Measurements from ENCODE around the gene HEATR5B.

DNA sequence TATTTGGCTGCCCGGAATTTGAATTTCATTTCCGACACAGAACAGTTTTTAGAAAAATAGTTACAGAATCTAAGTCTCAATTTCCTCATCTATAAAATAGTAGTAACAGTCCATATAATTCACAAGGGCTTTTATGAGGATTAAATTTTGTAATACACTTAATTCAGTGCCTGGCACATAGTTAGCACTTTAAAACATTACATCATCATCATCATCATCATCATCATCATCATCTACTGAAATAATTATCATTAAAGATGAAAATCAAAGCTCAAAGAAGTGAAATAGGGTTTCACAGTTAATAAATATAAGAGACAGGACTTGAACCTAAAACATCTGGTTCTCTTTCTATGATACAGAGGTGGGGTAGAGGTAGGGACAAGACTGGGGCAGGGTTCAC, 13.2 kb downstream of the HEATR5B start:
- TF ChIP-seq, protein P1, sequence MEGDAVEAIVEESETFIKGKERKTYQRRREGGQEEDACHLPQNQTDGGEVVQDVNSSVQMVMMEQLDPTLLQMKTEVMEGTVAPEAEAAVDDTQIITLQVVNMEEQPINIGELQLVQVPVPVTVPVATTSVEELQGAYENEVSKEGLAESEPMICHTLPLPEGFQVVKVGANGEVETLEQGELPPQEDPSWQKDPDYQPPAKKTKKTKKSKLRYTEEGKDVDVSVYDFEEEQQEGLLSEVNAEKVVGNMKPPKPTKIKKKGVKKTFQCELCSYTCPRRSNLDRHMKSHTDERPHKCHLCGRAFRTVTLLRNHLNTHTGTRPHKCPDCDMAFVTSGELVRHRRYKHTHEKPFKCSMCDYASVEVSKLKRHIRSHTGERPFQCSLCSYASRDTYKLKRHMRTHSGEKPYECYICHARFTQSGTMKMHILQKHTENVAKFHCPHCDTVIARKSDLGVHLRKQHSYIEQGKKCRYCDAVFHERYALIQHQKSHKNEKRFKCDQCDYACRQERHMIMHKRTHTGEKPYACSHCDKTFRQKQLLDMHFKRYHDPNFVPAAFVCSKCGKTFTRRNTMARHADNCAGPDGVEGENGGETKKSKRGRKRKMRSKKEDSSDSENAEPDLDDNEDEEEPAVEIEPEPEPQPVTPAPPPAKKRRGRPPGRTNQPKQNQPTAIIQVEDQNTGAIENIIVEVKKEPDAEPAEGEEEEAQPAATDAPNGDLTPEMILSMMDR (IDR thresholded peaks at IDR 0.05; ENCODE audit: insufficient read depth, low read depth, low read length): no peak
- TF ChIP-seq EZH2 (IDR thresholded peaks at IDR 0.05; ENCODE audit: insufficient read depth, low read length): no peak

Measured in astrocyte (in vitro differentiated cells and primary cell).